GM11168 (cell line): ENCODE results near the gene FANCI.

Source experiments
- in situ Hi-C: fragments of 300-500 bp; cut with MboI; formaldehyde crosslinking; loops from one replicate; pipeline ENCODE4 v1.12.0; 2022; ENCODE audit warnings: low sequenced_read_pairs; ENCODE audit not compliant: unreplicated experiment

Gene FANCI

DNA sequence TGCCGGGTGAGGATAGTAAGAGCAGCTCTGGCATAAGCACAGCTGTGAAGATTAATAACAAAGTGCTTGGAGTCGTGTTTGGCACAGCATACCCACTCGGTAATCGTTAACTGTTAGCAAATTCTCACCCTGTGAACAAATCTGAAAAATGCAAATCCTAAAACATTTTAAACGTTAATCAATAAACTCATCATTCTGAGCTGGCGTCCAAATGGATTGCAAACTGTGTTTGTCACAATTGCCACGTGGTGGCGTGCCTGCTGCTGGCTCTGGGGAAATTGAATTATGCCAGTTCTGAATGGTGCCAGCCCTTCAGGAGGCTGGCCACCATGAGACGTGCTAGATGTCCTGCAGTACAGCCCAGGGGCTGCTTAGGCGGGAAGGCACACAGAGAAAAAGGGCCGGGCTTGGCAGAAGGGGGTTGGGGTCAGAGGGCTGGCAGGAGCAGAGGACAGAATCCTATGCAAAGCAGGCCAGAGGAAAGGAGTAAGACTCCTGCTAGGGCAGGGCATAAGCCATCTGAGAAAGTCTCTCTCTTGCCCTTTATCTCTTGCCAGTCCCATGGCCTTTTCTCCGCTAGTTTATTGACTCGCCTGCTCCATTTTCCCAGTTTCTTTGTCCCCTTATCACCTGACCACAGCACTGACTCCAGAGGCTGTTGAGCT is 113.0 kb downstream of the FANCI start:
- in situ Hi-C loops, result no loop called here

- in situ Hi-C loops, result no loop called here
Observed at GRCh38 chr15:89358435-89358754, 114.6 kb downstream of the FANCI start.

- in situ Hi-C loops, result no loop called here
Observed at GRCh38 chr15:89358755-89359439, 115.1 kb downstream of the FANCI start.

GRCh38 chr15:89359471-89360293 is 115.9 kb downstream of the FANCI start:
- in situ Hi-C loops, result no loop called here

DNA sequence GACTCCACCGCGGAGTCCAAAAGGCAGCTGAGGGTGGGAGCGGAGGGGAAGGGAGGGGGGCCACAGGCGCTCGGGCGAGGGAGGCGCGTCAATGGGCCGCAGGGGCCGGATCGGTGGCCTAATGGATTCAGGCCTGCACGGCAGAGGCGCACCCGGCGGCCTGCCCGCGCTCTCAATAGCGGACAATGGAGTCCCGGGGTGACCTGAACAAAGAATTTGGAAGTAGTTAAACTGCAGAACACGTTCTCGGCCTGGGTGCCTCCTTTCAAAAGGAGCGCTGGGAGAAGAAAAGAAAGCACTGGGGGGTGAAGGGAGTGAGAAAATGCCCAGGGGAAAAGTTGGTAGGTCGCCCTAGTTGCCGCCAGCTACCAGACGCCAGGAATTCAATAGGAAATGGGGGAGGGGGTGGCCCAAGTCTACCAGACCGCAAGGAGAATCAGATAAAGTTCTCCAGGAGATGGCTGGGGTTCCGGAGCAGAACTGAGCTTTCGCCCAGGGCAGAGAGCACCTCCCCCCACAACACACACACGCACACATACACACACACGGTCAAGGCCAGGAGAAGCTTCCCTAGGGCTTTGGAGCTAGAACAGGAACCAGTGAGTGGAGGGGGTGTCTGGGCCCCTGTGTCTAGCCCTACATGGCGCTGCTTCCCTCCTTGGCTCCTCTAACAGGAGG is 116.7 kb downstream of the FANCI start:
- in situ Hi-C loops, result no loop called here

GRCh38 chr15:89361451-89362202 is 117.8 kb downstream of the FANCI start:
- in situ Hi-C loops, result no loop called here

DNA sequence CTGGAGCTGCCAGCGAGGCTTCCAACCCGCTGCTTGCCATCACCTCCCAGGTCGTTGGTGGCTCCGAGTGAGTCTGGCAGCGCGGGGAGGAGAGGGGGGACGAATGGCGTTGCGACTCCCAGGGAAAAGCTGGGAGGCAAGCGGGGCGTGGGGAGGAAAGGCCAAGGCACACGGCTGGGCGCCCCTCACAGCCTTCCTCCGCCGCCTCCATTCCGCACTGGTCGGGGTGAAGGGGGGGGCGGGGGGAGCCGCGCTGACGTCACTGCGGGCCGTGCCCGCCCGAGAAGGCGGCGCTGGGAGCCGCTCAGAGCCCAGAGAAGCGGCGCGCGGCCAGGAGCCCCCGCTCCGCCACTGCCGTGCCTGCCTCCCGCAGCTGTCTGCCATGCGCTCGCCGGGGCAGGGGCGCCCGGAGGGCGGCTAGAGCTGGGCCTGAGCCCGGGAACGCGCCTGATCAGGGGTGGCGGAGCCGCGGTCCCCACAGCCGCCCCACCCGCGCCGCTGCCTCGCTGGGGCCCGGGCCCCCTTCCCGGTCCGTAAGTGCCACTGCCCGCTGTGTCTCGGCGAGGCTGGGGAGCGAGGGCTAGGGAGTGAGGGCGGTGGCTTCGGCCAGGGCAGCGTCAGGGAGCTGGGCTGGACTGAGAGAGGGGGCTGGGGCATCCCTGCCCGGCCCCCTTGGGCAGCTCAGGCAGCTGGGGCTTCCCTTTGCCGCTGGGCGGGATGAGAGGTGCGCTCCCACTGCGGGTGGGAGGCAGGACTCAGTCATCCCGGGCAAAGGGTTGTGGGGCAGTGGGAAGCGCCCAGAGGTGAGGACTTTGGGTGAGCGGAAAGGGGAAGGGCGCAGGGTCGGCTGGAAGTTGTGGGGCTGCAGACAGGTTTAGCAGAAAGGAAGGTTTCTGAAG is 118.7 kb downstream of the FANCI start:
- in situ Hi-C loops, result no loop called here

DNA sequence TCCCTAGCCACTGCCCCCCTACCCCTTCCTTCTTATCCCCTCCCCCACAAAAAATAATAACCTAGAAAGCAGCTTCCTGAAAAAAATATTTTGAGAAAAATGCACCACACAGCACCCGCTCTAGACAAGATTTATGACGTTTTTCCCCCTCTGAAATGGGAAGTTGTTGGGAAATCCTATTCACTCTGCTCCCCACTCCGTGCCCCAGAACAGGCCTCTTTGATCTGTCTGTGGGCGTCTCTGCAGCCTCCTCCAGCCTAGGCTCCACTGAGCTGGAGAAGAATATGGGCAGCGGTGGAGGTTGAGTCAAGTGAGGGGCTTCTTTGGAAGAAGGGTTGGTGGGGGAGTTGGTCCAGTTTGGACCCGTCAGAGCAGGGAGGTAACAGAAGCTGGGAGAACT is 119.4 kb downstream of the FANCI start:
- in situ Hi-C loops, result no loop called here

DNA sequence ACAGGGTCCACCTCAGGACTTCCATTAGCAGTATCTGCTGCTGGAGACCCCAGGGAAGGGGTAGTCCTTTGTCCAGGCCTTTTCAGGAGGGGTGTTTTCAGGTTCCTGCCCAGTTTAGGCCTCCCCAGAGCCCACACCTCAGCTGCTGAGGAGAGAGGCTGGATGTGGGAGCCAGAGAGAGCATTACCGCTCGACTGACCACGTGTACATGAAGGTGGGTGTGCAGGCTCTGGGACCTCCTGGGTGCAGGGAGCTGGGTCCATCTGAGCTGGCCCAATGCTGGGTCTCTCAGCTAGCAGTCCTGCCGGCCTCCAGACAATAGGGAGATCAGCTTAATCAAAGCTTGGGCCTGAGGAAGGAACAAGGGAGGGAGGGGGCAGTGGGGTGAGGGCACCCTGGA is 120.0 kb downstream of the FANCI start:
- in situ Hi-C loops, result no loop called here

- in situ Hi-C loops, result no loop called here
Observed at GRCh38 chr15:89364341-89364740, 120.6 kb downstream of the FANCI start.

DNA sequence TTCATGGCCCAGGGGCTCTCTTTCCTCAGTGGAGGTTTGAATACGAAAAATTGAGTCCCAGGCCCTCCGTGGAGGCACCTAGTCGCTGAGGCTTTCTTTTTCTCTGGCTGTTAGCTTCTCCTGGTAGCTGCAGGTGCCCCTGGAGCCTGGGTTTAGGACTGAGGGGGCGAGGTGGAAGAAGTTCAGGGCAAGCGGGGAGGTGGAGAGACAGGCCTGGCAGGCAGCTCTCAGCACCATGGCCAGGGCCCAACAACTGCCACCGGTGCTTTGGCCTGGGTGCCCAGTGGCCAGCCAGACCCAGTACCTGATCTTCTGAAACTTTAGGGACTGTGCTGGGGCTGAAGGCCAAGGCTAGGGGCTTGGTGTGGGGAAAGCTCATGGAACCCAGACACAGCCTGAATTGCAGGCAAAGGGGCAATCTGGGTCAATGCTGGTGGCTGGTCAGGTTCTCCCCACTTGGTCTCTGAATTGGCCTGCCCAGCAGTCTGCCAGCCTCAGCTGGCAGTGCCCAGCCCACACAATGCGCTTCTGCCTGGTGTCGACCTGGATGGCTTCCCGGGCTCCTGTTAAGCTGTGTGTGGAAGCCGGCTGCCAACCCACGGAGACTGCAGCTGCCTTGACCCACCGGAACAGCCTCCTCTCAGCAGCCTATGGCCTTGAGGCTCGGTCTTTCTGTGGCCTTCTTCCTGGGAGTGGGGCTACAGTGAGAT is 121.1 kb downstream of the FANCI start:
- in situ Hi-C loops, result no loop called here

GRCh38 chr15:89365462-89366065 is 121.8 kb downstream of the FANCI start:
- in situ Hi-C loops, result no loop called here
